HEK293 (cell line): ENCODE measurements around the gene MRPS18A.
A peak's percentile ranks its signal among the peaks of the same experiment; 100 is the strongest.

Experiments used
- CTCF ChIA-PET: fragments of 350-600 bp; formaldehyde crosslinking; extraction: SDS; loops from one replicate; lab custom pipeline; 2021; ENCODE audit warnings: antibody characterized with exemption; lab: Yijun Ruan, JAX
- POLR2A ChIA-PET: fragments of 300-600 bp; formaldehyde crosslinking; extraction: SDS; loops from one replicate; lab custom pipeline; 2020; ENCODE audit warnings: antibody characterized with exemption, inconsistent platforms; lab: Yijun Ruan, JAX
- H3K27ac ChIP-seq: fragments of 200-500 bp; sonication (Bioruptor generic); 2 replicates; pipeline ENCODE4 v1.5.1; 2014; ENCODE audit warnings: low read depth, low read length, control low read depth, inconsistent platforms; ENCODE audit errors: extremely low read depth
- H3K36me3 ChIP-seq, 2 experiments: fragments of 200-500 bp in 1 of 2; sonication (Bioruptor generic) in 1 of 2; 1 replicate in 1 of 2; 2 replicates in 1 of 2; pipeline ENCODE4 v1.5.1; 2014 to 2017; ENCODE audit warnings: inconsistent platforms in 2 of 2, low read length in 2 of 2; ENCODE audit not compliant: control insufficient read depth in 2 of 2, insufficient read depth in 1 of 2
- H3K4me1 ChIP-seq: fragments of 200-500 bp; sonication (Bioruptor generic); 2 replicates; pipeline ENCODE4 v1.5.1; 2014; ENCODE audit warnings: mild to moderate bottlenecking, low read length, inconsistent platforms; ENCODE audit not compliant: control insufficient read depth, insufficient read depth
- H3K4me3 ChIP-seq: 2 replicates; pipeline ENCODE4 v1.5.1; 2011; ENCODE audit warnings: low read depth, mild to moderate bottlenecking, control low read depth, low read length, moderate library complexity
- H3K9me3 ChIP-seq: fragments of 200-500 bp; sonication (Bioruptor generic); 2 replicates; pipeline ENCODE4 v1.5.1; 2014; ENCODE audit warnings: low read depth, low read length, inconsistent platforms; ENCODE audit not compliant: control insufficient read depth, insufficient read depth
- BCL11B ChIP-seq: fragments of 450-650 bp; formaldehyde crosslinking; IDR thresholded peaks from 2 replicates; pipeline ENCODE4 v1.5.1; 2016; ENCODE audit warnings: low read depth, missing biosample characterization, missing genetic modification characterization
- GLI4 ChIP-seq: fragments of 450-650 bp; formaldehyde crosslinking; IDR thresholded peaks from 2 replicates; pipeline ENCODE4 v1.5.1; 2016; ENCODE audit warnings: missing biosample characterization, missing genetic modification characterization
- IKZF3 ChIP-seq: fragments of 450-650 bp; IDR thresholded peaks from 2 replicates; pipeline ENCODE4 v1.5.0; 2018; ENCODE audit warnings: missing biosample characterization, mild to moderate bottlenecking, missing genetic modification characterization, moderate library complexity
- PRDM1 ChIP-seq: fragments of 450-650 bp; formaldehyde crosslinking; IDR thresholded peaks from 2 replicates; pipeline ENCODE4; 2016; ENCODE audit warnings: missing biosample characterization, missing genetic modification characterization
- REST ChIP-seq: fragments of 450-650 bp; formaldehyde crosslinking; IDR thresholded peaks from 2 replicates; pipeline ENCODE4 v1.5.1; 2016; ENCODE audit warnings: missing biosample characterization, missing genetic modification characterization
- SP3 ChIP-seq: fragments of 450-650 bp; formaldehyde crosslinking; IDR thresholded peaks from 2 replicates; pipeline ENCODE4 v1.5.1; 2016; ENCODE audit warnings: missing biosample characterization, missing genetic modification characterization
- ZBTB1 ChIP-seq: fragments of 450-650 bp; formaldehyde crosslinking; IDR thresholded peaks from 2 replicates; pipeline ENCODE4 v1.5.1; 2016; ENCODE audit warnings: missing biosample characterization, missing genetic modification characterization
- ZBTB11 ChIP-seq: fragments of 450-650 bp; formaldehyde crosslinking; conservative IDR thresholded peaks from 2 replicates; pipeline ENCODE4 v1.5.1; 2016; ENCODE audit warnings: low read depth, missing biosample characterization, missing genetic modification characterization
- ZFP41 ChIP-seq: fragments of 450-650 bp; formaldehyde crosslinking; IDR thresholded peaks from 2 replicates; pipeline ENCODE4 v1.5.1; 2016; ENCODE audit warnings: missing biosample characterization, missing genetic modification characterization, borderline replicate concordance
- ZFP69B ChIP-seq: fragments of 450-650 bp; formaldehyde crosslinking; IDR thresholded peaks from 2 replicates; pipeline ENCODE4 v1.5.1; 2016; ENCODE audit warnings: missing biosample characterization, missing genetic modification characterization
- ZNF132 ChIP-seq: fragments of 450-650 bp; formaldehyde crosslinking; IDR thresholded peaks from 2 replicates; pipeline ENCODE4 v1.5.1; 2017; ENCODE audit warnings: missing biosample characterization, missing genetic modification characterization, borderline replicate concordance
- ZNF302 ChIP-seq: fragments of 450-650 bp; formaldehyde crosslinking; IDR thresholded peaks from 2 replicates; pipeline ENCODE4 v1.5.1; 2016; ENCODE audit warnings: missing biosample characterization, missing genetic modification characterization, low read depth
- ZNF341 ChIP-seq: fragments of 450-650 bp; formaldehyde crosslinking; IDR thresholded peaks from 2 replicates; pipeline ENCODE4; 2016; ENCODE audit warnings: low read depth, missing biosample characterization, missing genetic modification characterization
- ZNF501 ChIP-seq: fragments of 450-650 bp; formaldehyde crosslinking; IDR thresholded peaks from 2 replicates; pipeline ENCODE4 v1.5.1; 2016; ENCODE audit warnings: missing biosample characterization, missing genetic modification characterization
- ZNF580 ChIP-seq: fragments of 450-650 bp; formaldehyde crosslinking; IDR thresholded peaks from 2 replicates; pipeline ENCODE4 v1.5.1; 2016; ENCODE audit warnings: missing biosample characterization, missing genetic modification characterization
- ZSCAN18 ChIP-seq: fragments of 450-650 bp; formaldehyde crosslinking; IDR thresholded peaks from 2 replicates; pipeline ENCODE4 v1.5.1; 2016; ENCODE audit warnings: missing biosample characterization, missing genetic modification characterization

The MRPS18A gene

GRCh38 chr6:43713643-43714310 lies 26.2 kb upstream of the MRPS18A start:
- CTCF ChIA-PET, result interaction anchor here (0.7 to 2.3 kb wide), 2 partner anchors 10 to 14 kb away, joined by 5 to 22 read pairs; no protein-coding TSS in a partner anchor

GRCh38 chr6:43712579-43712978 lies 25.0 kb upstream of the MRPS18A start:
- no peaks in the 10 kb centered on the region for H3K36me3 ChIP-seq
- H3K4me3 ChIP-seq, result no peak overlapping the region
- H3K9me3 ChIP-seq, result no peaks in the 10 kb centered on the region
- H3K27ac ChIP-seq, result no peak overlapping the region
- peaks cover 5% of the 10 kb centered on the region; the same call in 1 of the 2 replicates for H3K4me1 ChIP-seq
- TF ChIP-seq ZNF341 (tag by site-specific recombination), result peak; percentile 37; the same call in 1 of the 2 replicates
- TF ChIP-seq ZSCAN18 (tag by site-specific recombination), result no peak
- no peak for TF ChIP-seq IKZF3 (tag by site-specific recombination)
- no peak for TF ChIP-seq REST (tag by site-specific recombination)
- TF ChIP-seq ZNF580 (tag by site-specific recombination), result no peak
- POLR2A ChIA-PET, result interaction anchor here (0.6 to 1.2 kb wide), 2 partner anchors 57 to 141 kb away, joined by 3 to 4 read pairs; partner anchors contain the start of gene VEGFA
- CTCF ChIA-PET, result interaction anchor here (0.8 to 1.3 kb wide), 3 partner anchors 44 to 362 kb away, joined by 3 to 5 read pairs (median 5); partner anchors contain the start of gene VEGFA

More at GRCh38 chr6:43713643-43714310, 26.2 kb upstream of the MRPS18A start:
- Histone ChIP-seq H3K4me1 (no peaks in the 10 kb centered on the region), H3K9me3 (no peaks in the 10 kb centered on the region), H3K4me3 (no peak overlapping the region), H3K27ac (no peak overlapping the region), H3K36me3 (no peaks in the 10 kb centered on the region)
- POLR2A ChIA-PET, result no interaction called here
- TF ChIP-seq ZNF302 (tag by site-specific recombination) (no peak), ZNF132 (tag by site-specific recombination) (no peak), SP3 (tag by site-specific recombination) (no peak), GLI4 (tag by site-specific recombination) (no peak), ZFP41 (tag by site-specific recombination) (no peak), PRDM1 (tag by site-specific recombination) (no peak), ZBTB11 (tag by site-specific recombination) (no peak), ZBTB1 (tag by site-specific recombination) (no peak), ZNF501 (no peak), ZFP69B (tag by site-specific recombination) (no peak), BCL11B (tag by site-specific recombination) (no peak)
